ENCODE results near the gene LYPLAL1.

Gene LYPLAL1

GRCh38 chr1:219149009-219149577, 24.6 kb upstream of the LYPLAL1 start:
- Histone ChIP-seq H3K27ac (ENCODE audit: low read depth, low read length) (no peak overlapping the region), H3K9me3 (ENCODE audit: control insufficient read depth, insufficient read depth, low read length) (no peaks in the 10 kb centered on the region), H3K4me2 (ENCODE audit: low read length) (no peak overlapping the region), H3K27me3 (ENCODE audit: control insufficient read depth, low read length) (no peaks in the 10 kb centered on the region), H3F3A (ENCODE audit: control insufficient read depth, insufficient read depth) (no peaks in the 10 kb centered on the region), H4K20me1 (ENCODE audit: control insufficient read depth, insufficient read depth, low read depth, low read length) (no peaks in the 10 kb centered on the region), H3K4me3 (ENCODE audit: low read length) (no peak overlapping the region), H3K9me2 (replicated peaks; ENCODE audit: control insufficient read depth, low read length) (no peaks in the 10 kb centered on the region), H3K79me2 (ENCODE audit: control insufficient read depth, low read length) (no peaks in the 10 kb centered on the region), H3K36me3 (ENCODE audit: control insufficient read depth, low read length) (no peaks in the 10 kb centered on the region), H3K4me1 (ENCODE audit: control insufficient read depth, low read length) (peaks cover 15% of the 10 kb centered on the region)
- TF ChIP-seq CTCF (IDR thresholded peaks at IDR 0.05; ENCODE audit: low read depth, low read length, poor library complexity, severe bottlenecking) (no peak), EZH2phosphoT487 (IDR thresholded peaks at IDR 0.05; ENCODE audit: borderline replicate concordance, low read length) (no peak)

GRCh38 chr1:219149953-219150352, 23.7 kb upstream of the LYPLAL1 start:
- H3K4me2 ChIP-seq (ENCODE audit: low read length) = no peak overlapping the region

GRCh38 chr1:219150913-219151312, 22.8 kb upstream of the LYPLAL1 start:
- no peaks in the 10 kb centered on the region for H3K79me2 ChIP-seq (ENCODE audit: control insufficient read depth, low read length)
- peaks cover 4% of the 10 kb centered on the region; the same call in 1 of the 2 replicates for H3K4me1 ChIP-seq (ENCODE audit: control insufficient read depth, low read length)
- no peak overlapping the region for H3K4me2 ChIP-seq (ENCODE audit: low read length)
- H3K27ac ChIP-seq (ENCODE audit: low read depth, low read length) = no peak overlapping the region
- H3F3A ChIP-seq (ENCODE audit: control insufficient read depth, insufficient read depth) = no peaks in the 10 kb centered on the region
- H3K4me3 ChIP-seq (ENCODE audit: low read length) = no peak overlapping the region
- no peaks in the 10 kb centered on the region for H3K9me2 ChIP-seq (replicated peaks; ENCODE audit: control insufficient read depth, low read length)
- H3K36me3 ChIP-seq (ENCODE audit: control insufficient read depth, low read length) = no peaks in the 10 kb centered on the region
- H4K20me1 ChIP-seq (ENCODE audit: control insufficient read depth, insufficient read depth, low read depth, low read length) = no peaks in the 10 kb centered on the region
- H3K9me3 ChIP-seq (ENCODE audit: control insufficient read depth, insufficient read depth, low read length) = no peaks in the 10 kb centered on the region
- no peaks in the 10 kb centered on the region for H3K27me3 ChIP-seq (ENCODE audit: control insufficient read depth, low read length)
- TF ChIP-seq EZH2phosphoT487 (IDR thresholded peaks at IDR 0.05; ENCODE audit: borderline replicate concordance, low read length) (no peak), CTCF (IDR thresholded peaks at IDR 0.05; ENCODE audit: low read depth, low read length, poor library complexity, severe bottlenecking) (no peak)

More at GRCh38 chr1:219149953-219150352, 23.7 kb upstream of the LYPLAL1 start:
- no peaks in the 10 kb centered on the region for H3K27me3 ChIP-seq (ENCODE audit: control insufficient read depth, low read length)
- TF ChIP-seq CTCF (IDR thresholded peaks at IDR 0.05; ENCODE audit: low read depth, low read length, poor library complexity, severe bottlenecking) (no peak), EZH2phosphoT487 (IDR thresholded peaks at IDR 0.05; ENCODE audit: borderline replicate concordance, low read length) (no peak)
- H3K9me3 ChIP-seq (ENCODE audit: control insufficient read depth, insufficient read depth, low read length) = no peaks in the 10 kb centered on the region
- H3K4me1 ChIP-seq (ENCODE audit: control insufficient read depth, low read length) = peaks cover 10% of the 10 kb centered on the region
- no peak overlapping the region for H3K27ac ChIP-seq (ENCODE audit: low read depth, low read length)
- H4K20me1 ChIP-seq (ENCODE audit: control insufficient read depth, insufficient read depth, low read depth, low read length) = no peaks in the 10 kb centered on the region
- no peaks in the 10 kb centered on the region for H3F3A ChIP-seq (ENCODE audit: control insufficient read depth, insufficient read depth)
- H3K79me2 ChIP-seq (ENCODE audit: control insufficient read depth, low read length) = no peaks in the 10 kb centered on the region
- H3K4me3 ChIP-seq (ENCODE audit: low read length) = no peak overlapping the region
- H3K36me3 ChIP-seq (ENCODE audit: control insufficient read depth, low read length) = no peaks in the 10 kb centered on the region
- no peaks in the 10 kb centered on the region for H3K9me2 ChIP-seq (replicated peaks; ENCODE audit: control insufficient read depth, low read length)
